GM19328 (cell line): Measurements from ENCODE around the gene SAMD1.

Source experiments
- ATAC-seq: cut with Tn5 transposase; IDR thresholded peaks from one replicate; pipeline ENCODE4 v1.9.1; 2021; ENCODE audit warnings: mild to moderate bottlenecking, moderate library complexity; ENCODE audit not compliant: unreplicated experiment

Gene SAMD1

GRCh38 chr19:14089662-14090508 is 666 bp downstream of the SAMD1 start:
- no peak for ATAC-seq

GRCh38 chr19:14089412-14089661 is 1.2 kb downstream of the SAMD1 start:
- ATAC-seq: no peak

- ATAC-seq: no peak
These were observed 1.7 kb downstream of the SAMD1 start for GRCh38 chr19:14088634-14089411.

GRCh38 chr19:14086098-14086497 is 4.5 kb downstream of the SAMD1 start:
- ATAC-seq: no peak

- ATAC-seq: no peak
These were observed 5.1 kb downstream of the SAMD1 start, which contains the start of gene C19orf67 for GRCh38 chr19:14085309-14085995. TSS of gene C19orf67 (minus strand) at chr19:14085783. CDS start at chr19:14085627, 156 bp downstream.

- no peak for ATAC-seq
These were observed 7.9 kb downstream of the SAMD1 start for GRCh38 chr19:14082675-14082960.

- no peak for ATAC-seq
These were observed 8.5 kb downstream of the SAMD1 start for GRCh38 chr19:14081797-14082674.

- ATAC-seq: peak; percentile 84
These were observed 9.4 kb downstream of the SAMD1 start for GRCh38 chr19:14080887-14081796.

- no peak for ATAC-seq
These were observed 12.1 kb downstream of the SAMD1 start for GRCh38 chr19:14078411-14078810.

GRCh38 chr19:14073925-14074838 is 16.4 kb downstream of the SAMD1 start:
- ATAC-seq: no peak

GRCh38 chr19:14073261-14073924 is 17.2 kb downstream of the SAMD1 start:
- peak; percentile 47 for ATAC-seq

GRCh38 chr19:14072535-14073260 is 17.9 kb downstream of the SAMD1 start, which contains the start of gene MISP3:
TSS of gene MISP3 (plus strand) at chr19:14072786. CDS start at chr19:14073310, 524 bp downstream.
- no peak for ATAC-seq

GRCh38 chr19:14070268-14071050 is 20.1 kb downstream of the SAMD1 start:
- ATAC-seq: no peak

- no peak for ATAC-seq
These were observed 24.4 kb downstream of the SAMD1 start for GRCh38 chr19:14066134-14066533.

- no peak for ATAC-seq
These were observed 27.4 kb downstream of the SAMD1 start for GRCh38 chr19:14063105-14063504.

GRCh38 chr19:14062558-14062855 is 28.0 kb downstream of the SAMD1 start:
- ATAC-seq: no peak
